Panc1 (cell line): ENCODE data around the gene HINT3.
A peak's percentile ranks its signal among the peaks of the same experiment; 100 is the strongest.
"Not testable (repeated sequence)": the region's sequence is repeated elsewhere in the genome, so short reads cannot be mapped to it uniquely, and the experiment has no call there.

Source experiments
- CTCF ChIP-seq: fragments of 450-650 bp; IDR thresholded peaks from 2 replicates; pipeline ENCODE4 v1.5.1; 2017; ENCODE audit warnings: mild to moderate bottlenecking
- POLR2AphosphoS5 ChIP-seq: IDR thresholded peaks from 2 replicates; pipeline ENCODE4 v1.6.1; 2012; ENCODE audit warnings: mild to moderate bottlenecking, low read depth, low read length, moderate library complexity
- REST ChIP-seq, 2 experiments: IDR thresholded peaks; 2 replicates each; pipeline ENCODE4 v1.6.1; 2011 to 2012; ENCODE audit warnings: low read depth in 2 of 2, control low read depth in 1 of 2, low read length in 1 of 2, mild to moderate bottlenecking in 1 of 2, moderate library complexity in 1 of 2; ENCODE audit not compliant: insufficient read depth in 1 of 2
- SIN3A ChIP-seq: IDR thresholded peaks from 2 replicates; pipeline ENCODE4 v1.6.1; 2012; ENCODE audit warnings: low read depth, mild to moderate bottlenecking, low read length, moderate library complexity, borderline replicate concordance; ENCODE audit not compliant: insufficient read depth
- TCF7L2 ChIP-seq: IDR thresholded peaks from 2 replicates; pipeline ENCODE4 v1.6.1; 2011; ENCODE audit warnings: mild to moderate bottlenecking, low read depth, low read length, inconsistent platforms

- TF ChIP-seq CTCF: 0 out of 2 replicates have a peak, but pooled peaks have one; percentile 5
- not testable (repeated sequence) for TF ChIP-seq POLR2AphosphoS5; REST (IDR thresholded peaks at IDR 0.05; ENCODE audit: insufficient read depth in 1 of 2, low read depth in 2 of 2, low read length in 1 of 2); TCF7L2; SIN3A
Measured at GRCh38 chr6:125911051-125911451, 45.5 kb upstream of the HINT3 start.
